GM12878 (cell line): ENCODE measurements around the gene DUS2. TPM values are rescaled to one million over a fixed set of nuclear protein-coding genes. Genes with fewer than 3 reads are reported as not detected.
"Not testable (repeated sequence)": the region's sequence is repeated elsewhere in the genome, so short reads cannot be mapped to it uniquely, and the experiment has no call there.

ENCODE experiments used
- ATAC-seq: fragments of 200-7000 bp; cut with Tn5 transposase; 3 replicates; pipeline ENCODE4 v1.9.1; 2020; ENCODE audit warnings: mild to moderate bottlenecking, moderate library complexity
- BruUV-seq: library from RNA; stranded (reverse); fragments of 400-500 nt; replicated peaks from 2 replicates; lab custom pipeline; 2021; lab: Mats Ljungman, UMichigan
- CTCF ChIA-PET: fragments of 300-600 bp; sonication (Branson Sonifier 250); formaldehyde crosslinking; extraction: SDS; loops from one replicate; lab custom pipeline; 2021; ENCODE audit warnings: inconsistent platforms; lab: Yijun Ruan, JAX
- POLR2A ChIA-PET: fragments of 350-600 bp; formaldehyde crosslinking; extraction: SDS; loops from one replicate; lab custom pipeline; 2021; ENCODE audit warnings: inconsistent platforms; lab: Charles Lee
- RAD21 ChIA-PET: fragments of 300-600 bp; sonication (Branson Sonifier 250); formaldehyde crosslinking; loops from one replicate; lab custom pipeline; 2023; ENCODE audit warnings: antibody characterized with exemption; ENCODE audit not compliant: unreplicated experiment; lab: Charles Lee
- SMC1A ChIA-PET: fragments of 300-600 bp; sonication (Branson Sonifier 250); formaldehyde crosslinking; loops from one replicate; lab custom pipeline; 2023; ENCODE audit not compliant: unreplicated experiment, uncharacterized antibody; lab: Charles Lee
- DNase-seq: peaks from one replicate; pipeline ENCODE4 v3.0.0-alpha.2; 2011; ENCODE audit warnings: low read depth, low spot score
- FAIRE-seq: peaks from 3 replicates; lab custom pipeline; 2011; peaks lifted over from hg19 to GRCh38; lab: Jason Lieb, UNC
- H2AFZ ChIP-seq: 2 replicates; pipeline ENCODE4 v1.6.0; 2011; ENCODE audit warnings: low read depth, low read length, control low read depth; ENCODE audit not compliant: control insufficient read depth
- H3K27ac ChIP-seq: 2 replicates; pipeline ENCODE4 v1.5.1; 2011; ENCODE audit warnings: control low read depth; ENCODE audit not compliant: control insufficient read depth, insufficient read depth
- H3K27me3 ChIP-seq, 2 experiments: replicated peaks in 1 of 2; 2 replicates each; pipeline versions ENCODE4 v1.6.0 to v1.6.1; 2011; ENCODE audit warnings: low read length in 1 of 2; ENCODE audit not compliant: control insufficient read depth in 2 of 2, insufficient read depth in 2 of 2
- H3K36me3 ChIP-seq, 2 experiments: 2 replicates each; pipeline ENCODE4 v1.5.1; 2011; ENCODE audit warnings: low read length in 1 of 2; ENCODE audit not compliant: control insufficient read depth in 2 of 2, insufficient read depth in 2 of 2
- H3K4me1 ChIP-seq: 2 replicates; pipeline ENCODE4 v1.6.1; 2011; ENCODE audit warnings: mild to moderate bottlenecking, low read length, moderate library complexity, mixed read lengths; ENCODE audit not compliant: control insufficient read depth, insufficient read depth
- H3K4me2 ChIP-seq: 2 replicates; pipeline ENCODE4 v1.6.0; 2011; ENCODE audit warnings: control low read depth; ENCODE audit not compliant: control insufficient read depth, insufficient read depth
- H3K4me3 ChIP-seq: fragments of 200-600 bp; sonication (generic); 2 replicates; pipeline ENCODE4 v1.5.1; 2016
- H3K79me2 ChIP-seq: 2 replicates; pipeline ENCODE4 v1.6.0; 2011; ENCODE audit warnings: low read length; ENCODE audit not compliant: control insufficient read depth, insufficient read depth
- H3K9ac ChIP-seq: 2 replicates; pipeline ENCODE4 v1.8.0; 2011; ENCODE audit warnings: low read length, control low read depth, mixed read lengths; ENCODE audit not compliant: control insufficient read depth, insufficient read depth
- H3K9me3 ChIP-seq: replicated peaks from 3 replicates; pipeline ENCODE4 v1.5.1; 2011; ENCODE audit warnings: mild to moderate bottlenecking, low read length; ENCODE audit not compliant: control insufficient read depth, insufficient read depth
- H4K20me1 ChIP-seq: 2 replicates; pipeline ENCODE4 v1.6.0; 2011; ENCODE audit not compliant: control insufficient read depth, insufficient read depth
- KAT2A ChIP-seq: conservative IDR thresholded peaks from 2 replicates; pipeline ENCODE4 v1.6.1; 2011; ENCODE audit warnings: low read depth, low read length; ENCODE audit not compliant: control insufficient read depth
- NFXL1 ChIP-seq: fragments of 450-650 bp; IDR thresholded peaks from 2 replicates; pipeline ENCODE4 v1.6.1; 2017; ENCODE audit warnings: antibody characterized with exemption, mild to moderate bottlenecking, borderline replicate concordance
- RAD21 ChIP-seq: IDR thresholded peaks from 2 replicates; pipeline ENCODE4 v1.6.1; 2011; ENCODE audit warnings: mild to moderate bottlenecking, low read depth, low read length, moderate library complexity; ENCODE audit not compliant: insufficient read depth
- TCF12 ChIP-seq: IDR thresholded peaks from 2 replicates; pipeline ENCODE4 v1.6.1; 2011; ENCODE audit warnings: low read depth, mild to moderate bottlenecking, low read length
- WRNIP1 ChIP-seq: IDR thresholded peaks from 2 replicates; pipeline ENCODE4 v1.6.1; 2011; ENCODE audit warnings: low read depth, low read length, improper control_type of control experiment, borderline replicate concordance
- WGBS: methylation state at CpG from one replicate; pipeline ENCODE4 v1.1.6; 2016; ENCODE audit warnings: low lambda C conversion rate; ENCODE audit not compliant: insufficient replicate concordance, insufficient coverage; ENCODE audit errors: missing lambda C conversion rate; 5-methylcytosine and 5-hydroxymethylcytosine counted together
- in situ Hi-C: fragments of 300-500 bp; cut with MboI; formaldehyde crosslinking; loops from 9 replicates; pipeline ENCODE4 v1.14.3; 2018; ENCODE audit warnings: mixed read lengths
- intact Hi-C: fragments of 100-400 bp; cut with micrococcal nuclease; formaldehyde crosslinking; loops from one replicate; pipeline ENCODE4 v1.14.2; 2022; ENCODE audit not compliant: unreplicated experiment
- polyA plus RNA-seq, 11 experiments: library from polyadenylated mRNA; depleted of rRNA in 4 of 11; unstranded in 6 of 11; stranded (reverse) in 5 of 11; fragments of >200 nt; fragmentation: Nextera tagmentation in 4 of 11; fragmentation: Illumina TruSeq in 1 of 11; extraction: Ambion mirVana in 4 of 11; extraction: Trizol in 1 of 11; gene quantifications; 1 replicate in 1 of 11; 2 replicates in 10 of 11; pipeline versions ENCODE4 v1.2.1 to v1.2.3, GENCODE V29; 2011 to 2016; ENCODE audit warnings: inconsistent platforms in 2 of 11, missing spikeins in 2 of 11, low read depth in 1 of 11
- total RNA-seq, 4 experiments: library from RNA; depleted of rRNA in 3 of 4; stranded (reverse); fragments of >200 nt in 3 of 4; fragmentation: Illumina TruSeq in 1 of 4; extraction: Trizol in 1 of 4; gene quantifications; 2 replicates each; pipeline versions ENCODE4 v1.2.1 to v1.2.3, GENCODE V29; 2013 to 2021
- TF ChIP-seq, protein P1 (sequence below): IDR thresholded peaks from 2 replicates; pipeline ENCODE4 v1.6.1; 2011; ENCODE audit warnings: mild to moderate bottlenecking, low read depth, low read length, moderate library complexity; ENCODE audit not compliant: insufficient replicate concordance
- TF ChIP-seq, protein P2 (sequence below): fragments of 450-650 bp; IDR thresholded peaks from 2 replicates; pipeline ENCODE4 v1.6.1; 2017; ENCODE audit warnings: mild to moderate bottlenecking, moderate library complexity

Gene DUS2
- total and polyA plus RNA-seq, 10 of the 15 experiments (the other 5 are each of a cell fraction or from before 2014, with no cell fraction given), result 4.8 to 32.3 (median 25.5) TPM

DNA sequence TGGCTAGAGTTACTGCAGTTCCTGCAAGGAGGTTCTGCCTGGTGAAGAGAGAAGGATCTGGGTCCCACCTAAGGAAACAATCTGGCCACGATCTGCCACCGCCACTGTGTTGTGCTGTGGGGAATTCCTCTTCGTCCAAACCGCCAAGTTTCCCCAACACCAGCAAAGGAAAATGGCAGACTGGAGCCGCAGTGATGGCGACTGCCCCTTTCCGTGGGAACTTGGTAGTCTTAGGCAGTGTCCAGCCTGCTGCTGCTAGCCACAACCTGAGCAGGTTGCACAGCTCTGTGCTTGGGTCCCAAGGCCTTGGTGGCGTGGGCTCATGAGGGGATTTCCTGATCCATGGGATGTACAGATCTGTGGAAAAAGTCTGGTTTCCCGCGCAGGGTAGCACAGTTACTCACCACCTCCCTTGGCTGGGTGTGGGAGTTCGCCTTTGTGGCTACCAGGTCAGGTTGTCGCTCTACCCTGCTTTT lies 90.7 kb downstream of the DUS2 start (continued):
- TF ChIP-seq, protein P1, sequence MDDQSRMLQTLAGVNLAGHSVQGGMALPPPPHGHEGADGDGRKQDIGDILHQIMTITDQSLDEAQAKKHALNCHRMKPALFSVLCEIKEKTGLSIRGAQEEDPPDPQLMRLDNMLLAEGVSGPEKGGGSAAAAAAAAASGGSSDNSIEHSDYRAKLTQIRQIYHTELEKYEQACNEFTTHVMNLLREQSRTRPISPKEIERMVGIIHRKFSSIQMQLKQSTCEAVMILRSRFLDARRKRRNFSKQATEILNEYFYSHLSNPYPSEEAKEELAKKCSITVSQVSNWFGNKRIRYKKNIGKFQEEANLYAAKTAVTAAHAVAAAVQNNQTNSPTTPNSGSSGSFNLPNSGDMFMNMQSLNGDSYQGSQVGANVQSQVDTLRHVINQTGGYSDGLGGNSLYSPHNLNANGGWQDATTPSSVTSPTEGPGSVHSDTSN, result no peak
- TF ChIP-seq WRNIP1 (no peak), TCF12 (no peak), RAD21 (no peak), NFXL1 (no peak), KAT2A (no peak)
- TF ChIP-seq, protein P2, sequence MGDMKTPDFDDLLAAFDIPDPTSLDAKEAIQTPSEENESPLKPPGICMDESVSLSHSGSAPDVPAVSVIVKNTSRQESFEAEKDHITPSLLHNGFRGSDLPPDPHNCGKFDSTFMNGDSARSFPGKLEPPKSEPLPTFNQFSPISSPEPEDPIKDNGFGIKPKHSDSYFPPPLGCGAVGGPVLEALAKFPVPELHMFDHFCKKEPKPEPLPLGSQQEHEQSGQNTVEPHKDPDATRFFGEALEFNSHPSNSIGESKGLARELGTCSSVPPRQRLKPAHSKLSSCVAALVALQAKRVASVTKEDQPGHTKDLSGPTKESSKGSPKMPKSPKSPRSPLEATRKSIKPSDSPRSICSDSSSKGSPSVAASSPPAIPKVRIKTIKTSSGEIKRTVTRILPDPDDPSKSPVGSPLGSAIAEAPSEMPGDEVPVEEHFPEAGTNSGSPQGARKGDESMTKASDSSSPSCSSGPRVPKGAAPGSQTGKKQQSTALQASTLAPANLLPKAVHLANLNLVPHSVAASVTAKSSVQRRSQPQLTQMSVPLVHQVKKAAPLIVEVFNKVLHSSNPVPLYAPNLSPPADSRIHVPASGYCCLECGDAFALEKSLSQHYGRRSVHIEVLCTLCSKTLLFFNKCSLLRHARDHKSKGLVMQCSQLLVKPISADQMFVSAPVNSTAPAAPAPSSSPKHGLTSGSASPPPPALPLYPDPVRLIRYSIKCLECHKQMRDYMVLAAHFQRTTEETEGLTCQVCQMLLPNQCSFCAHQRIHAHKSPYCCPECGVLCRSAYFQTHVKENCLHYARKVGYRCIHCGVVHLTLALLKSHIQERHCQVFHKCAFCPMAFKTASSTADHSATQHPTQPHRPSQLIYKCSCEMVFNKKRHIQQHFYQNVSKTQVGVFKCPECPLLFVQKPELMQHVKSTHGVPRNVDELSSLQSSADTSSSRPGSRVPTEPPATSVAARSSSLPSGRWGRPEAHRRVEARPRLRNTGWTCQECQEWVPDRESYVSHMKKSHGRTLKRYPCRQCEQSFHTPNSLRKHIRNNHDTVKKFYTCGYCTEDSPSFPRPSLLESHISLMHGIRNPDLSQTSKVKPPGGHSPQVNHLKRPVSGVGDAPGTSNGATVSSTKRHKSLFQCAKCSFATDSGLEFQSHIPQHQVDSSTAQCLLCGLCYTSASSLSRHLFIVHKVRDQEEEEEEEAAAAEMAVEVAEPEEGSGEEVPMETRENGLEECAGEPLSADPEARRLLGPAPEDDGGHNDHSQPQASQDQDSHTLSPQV, result no peak

DNA sequence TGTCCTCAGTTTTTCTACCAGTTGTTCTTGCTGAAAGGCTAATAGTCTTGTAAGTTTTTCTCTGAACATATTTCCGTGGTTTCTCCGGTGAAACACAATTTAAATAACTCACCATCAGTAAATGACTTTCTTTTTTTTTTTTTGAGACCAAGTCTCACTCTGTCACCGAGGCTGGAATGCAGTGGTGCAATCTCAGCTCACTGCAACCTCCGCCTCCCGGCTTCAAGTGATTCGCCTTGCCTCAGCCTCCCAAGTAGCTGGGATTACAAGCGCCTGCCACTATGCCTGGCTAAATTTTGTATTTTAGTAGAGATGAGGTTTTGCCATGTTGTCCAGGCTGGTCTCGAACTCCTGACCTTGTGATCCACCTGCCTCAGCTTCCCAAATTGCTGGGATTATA lies 91.9 kb downstream of the DUS2 start:
- H3K4me3 ChIP-seq, H3K36me3 ChIP-seq, H3K9me3 ChIP-seq, H3K27me3 ChIP-seq, RAD21 ChIA-PET, H3K4me2 ChIP-seq, H2AFZ ChIP-seq, POLR2A ChIA-PET, H4K20me1 ChIP-seq, H3K27ac ChIP-seq, FAIRE-seq, H3K9ac ChIP-seq, in situ Hi-C loops, ATAC-seq, BruUV-seq, DNase-seq, intact Hi-C loops: not testable (repeated sequence)
- Histone ChIP-seq H3K4me1 (peaks cover 14% of the 10 kb centered on the region), H3K79me2 (peaks cover 47% of the 10 kb centered on the region)
- WGBS, result 98% methylated on average over 8 of the region's 8 CpGs
- CTCF ChIA-PET, result interaction anchor here (2.3 kb wide), 1 partner anchor 21 kb away, joined by 7 read pairs; no protein-coding TSS in a partner anchor
- SMC1A ChIA-PET, result interaction anchor here (0.7 kb wide), 1 partner anchor 43 kb away, joined by 4 read pairs; no protein-coding TSS in a partner anchor
